BLaER1 treated with 17β-estradiol and CSF1 and Interleukin-3, amounts not matched to agents 10 nM and 100 nM (cell line): ENCODE results near the gene LGALS1.
A peak's percentile ranks its signal among the peaks of the same experiment; 100 is the strongest.
"Not testable (repeated sequence)": the region's sequence is repeated elsewhere in the genome, so short reads cannot be mapped to it uniquely, and the experiment has no call there.

Source experiments
- H3K27ac ChIP-seq, 11 experiments: shearing (Covaris generic); formaldehyde crosslinking; 2 replicates each; pipeline ENCODE4 v1.8.1; 2022
- H3K27me3 ChIP-seq, 11 experiments: shearing (Covaris generic); formaldehyde crosslinking; 2 replicates each; pipeline ENCODE4 v1.8.1; 2022
- H3K36me3 ChIP-seq, 11 experiments: shearing (Covaris generic); formaldehyde crosslinking; 2 replicates each; pipeline ENCODE4 v1.8.1; 2022
- H3K4me1 ChIP-seq, 10 experiments: shearing (Covaris generic); formaldehyde crosslinking; 2 replicates each; pipeline ENCODE4 v1.8.1; 2022
- H3K4me2 ChIP-seq, 11 experiments: shearing (Covaris generic); formaldehyde crosslinking; 2 replicates each; pipeline ENCODE4 v1.8.1; 2022
- H3K4me3 ChIP-seq, 10 experiments: shearing (Covaris generic); formaldehyde crosslinking; 2 replicates each; pipeline ENCODE4 v1.8.1; 2022
- H3K9ac ChIP-seq, 11 experiments: shearing (Covaris generic); formaldehyde crosslinking; 2 replicates each; pipeline ENCODE4 v1.8.1; 2022
- H3K9me3 ChIP-seq, 11 experiments: shearing (Covaris generic); formaldehyde crosslinking; replicated peaks in 1 of 11; 2 replicates each; pipeline ENCODE4 v1.8.1; 2022
- H4K20me1 ChIP-seq, 11 experiments: shearing (Covaris generic); formaldehyde crosslinking; 2 replicates each; pipeline ENCODE4 v1.8.1; 2022
- Cebpa-rat ChIP-seq, 11 experiments: shearing (Covaris generic); IDR thresholded peaks; 2 replicates each; pipeline ENCODE4 v1.8.1; 2022

The LGALS1 gene

GRCh38 chr22:37709445-37709765 is 34.0 kb downstream of the LGALS1 start:
- Histone ChIP-seq H3K4me2 (peak overlapping the region in 4 of 11 experiments; percentile 8 to 71 (median 66); a peak in 6 of 22 replicates), H3K27me3 (no peaks in the 10 kb centered on the region), H3K4me1 (peaks cover 16 to 46% (median 37%) of the 10 kb centered on the region in 10 experiments), H4K20me1 (no peaks in the 10 kb centered on the region; a peak in 1 of 22 replicates), H3K27ac (peak overlapping the region in 8 of 11 experiments; percentile 9 to 65 (median 55); a peak in 12 of 22 replicates), H3K9ac (peak overlapping the region in 7 of 11 experiments; percentile 26 to 63 (median 48); a peak in 7 of 22 replicates), H3K4me3 (no peak overlapping the region), H3K9me3 (no peaks in the 10 kb centered on the region), H3K36me3 (peaks cover 0 to 56% (median 23%) of the 10 kb centered on the region in 11 experiments; a peak in 14 of 22 replicates)
- no peak for TF ChIP-seq Cebpa-rat (IDR thresholded peaks at IDR 0.05)

- Histone ChIP-seq H3K4me2 (peak overlapping the region in 2 of 11 experiments; percentile 12 to 27; a peak in 2 of 22 replicates), H3K4me1 (peaks cover 29 to 55% (median 44%) of the 10 kb centered on the region in 10 experiments), H4K20me1 (no peaks in the 10 kb centered on the region; a peak in 1 of 22 replicates), H3K9ac (peak overlapping the region in 1 of 11 experiments; percentile 29; a peak in 1 of 22 replicates), H3K9me3 (no peaks in the 10 kb centered on the region), H3K27ac (peak overlapping the region in 1 of 11 experiments; percentile 19; a peak in 1 of 22 replicates), H3K4me3 (no peak overlapping the region), H3K36me3 (peaks cover 0 to 44% (median 23%) of the 10 kb centered on the region in 11 experiments; a peak in 14 of 22 replicates), H3K27me3 (no peaks in the 10 kb centered on the region)
- TF ChIP-seq Cebpa-rat (IDR thresholded peaks at IDR 0.05), result no peak
Observed at GRCh38 chr22:37710675-37711074, 35.2 kb downstream of the LGALS1 start.

- TF ChIP-seq Cebpa-rat (IDR thresholded peaks at IDR 0.05), result no peak
- Histone ChIP-seq H3K4me3 (no peak overlapping the region), H3K27ac (no peak overlapping the region), H3K9ac (no peak overlapping the region), H3K27me3 (no peaks in the 10 kb centered on the region), H3K9me3 (no peaks in the 10 kb centered on the region), H3K4me1 (peaks cover 37 to 63% (median 52%) of the 10 kb centered on the region in 10 experiments), H4K20me1 (no peaks in the 10 kb centered on the region; a peak in 1 of 22 replicates), H3K36me3 (peaks cover 0 to 36% (median 17%) of the 10 kb centered on the region in 11 experiments; a peak in 13 of 22 replicates), H3K4me2 (no peak overlapping the region)
Observed at GRCh38 chr22:37711490-37711889, 36.1 kb downstream of the LGALS1 start.

GRCh38 chr22:37713761-37714160 is 38.3 kb downstream of the LGALS1 start:
- Histone ChIP-seq H3K4me3 (no peak overlapping the region), H3K9ac (peak overlapping the region; percentile 1 to 73 (median 54); a peak in 18 of 22 replicates), H3K36me3 (peaks cover 0 to 35% (median 21%) of the 10 kb centered on the region in 11 experiments; a peak in 14 of 22 replicates), H3K4me2 (peak overlapping the region; percentile 41 to 94 (median 82); a peak in 21 of 22 replicates), H4K20me1 (no peaks in the 10 kb centered on the region; a peak in 1 of 22 replicates), H3K9me3 (peaks cover 0 to 10% (median 9%) of the 10 kb centered on the region in 11 experiments; a peak in 14 of 22 replicates), H3K27ac (peak overlapping the region in 9 of 11 experiments; percentile 26 to 98 (median 64); a peak in 17 of 22 replicates), H3K4me1 (peaks cover 37 to 70% (median 63%) of the 10 kb centered on the region in 10 experiments), H3K27me3 (no peaks in the 10 kb centered on the region)
- TF ChIP-seq Cebpa-rat (IDR thresholded peaks at IDR 0.05), result no peak

GRCh38 chr22:37714634-37715033 is 39.2 kb downstream of the LGALS1 start:
- peaks cover 29 to 72% (median 66%) of the 10 kb centered on the region in 10 experiments for H3K4me1 ChIP-seq
- peak overlapping the region in 9 of 11 experiments; percentile 69 to 94 (median 87); a peak in 16 of 22 replicates for H3K4me2 ChIP-seq
- H3K9me3 ChIP-seq, result peaks cover 0 to 10% (median 9%) of the 10 kb centered on the region in 11 experiments; a peak in 14 of 22 replicates
- H3K36me3 ChIP-seq, result peaks cover 0 to 29% (median 18%) of the 10 kb centered on the region in 11 experiments; a peak in 15 of 22 replicates
- H3K27ac ChIP-seq, result peak overlapping the region in 4 of 11 experiments; percentile 92 to 98 (median 94); a peak in 7 of 22 replicates
- no peak for TF ChIP-seq Cebpa-rat (IDR thresholded peaks at IDR 0.05)
- no peak overlapping the region for H3K4me3 ChIP-seq
- no peaks in the 10 kb centered on the region for H3K27me3 ChIP-seq
- H4K20me1 ChIP-seq, result no peaks in the 10 kb centered on the region; a peak in 1 of 22 replicates
- no peak overlapping the region for H3K9ac ChIP-seq

- Histone ChIP-seq H4K20me1 (no peaks in the 10 kb centered on the region), H3K27me3 (no peaks in the 10 kb centered on the region), H3K36me3 (peaks cover 0 to 20% (median 9%) of the 10 kb centered on the region in 11 experiments; a peak in 13 of 22 replicates), H3K9me3 (peaks cover 0 to 10% (median 9%) of the 10 kb centered on the region in 11 experiments; a peak in 14 of 22 replicates), H3K4me1 (peaks cover 29 to 63% (median 60%) of the 10 kb centered on the region in 10 experiments), H3K4me2 (peak overlapping the region; percentile 46 to 94 (median 82)), H3K4me3 (no peak overlapping the region; a peak in 1 of 20 replicates), H3K27ac (peak overlapping the region in 9 of 11 experiments; percentile 75 to 98 (median 88); a peak in 18 of 22 replicates), H3K9ac (peak overlapping the region in 9 of 11 experiments; percentile 58 to 82 (median 76); a peak in 15 of 22 replicates)
- no peak for TF ChIP-seq Cebpa-rat (IDR thresholded peaks at IDR 0.05)
Observed at GRCh38 chr22:37715760-37716159, 40.3 kb downstream of the LGALS1 start.

GRCh38 chr22:37716708-37717107 is 41.3 kb downstream of the LGALS1 start:
- peak in 9 of 11 experiments; percentile 66 to 99 (median 90); a peak in 16 of 22 replicates for TF ChIP-seq Cebpa-rat (IDR thresholded peaks at IDR 0.05)

GRCh38 chr22:37717235-37717634 is 41.8 kb downstream of the LGALS1 start:
- Histone ChIP-seq H3K27ac (peak overlapping the region in 10 of 11 experiments; percentile 33 to 98 (median 88); a peak in 19 of 22 replicates), H3K4me3 (peak overlapping the region in 8 of 10 experiments; percentile 10 to 61 (median 48); a peak in 15 of 20 replicates), H3K9ac (peak overlapping the region; percentile 8 to 82 (median 75); a peak in 19 of 22 replicates), H3K4me1 (peaks cover 29 to 63% (median 58%) of the 10 kb centered on the region in 10 experiments), H3K4me2 (peak overlapping the region; percentile 46 to 94 (median 82)), H3K36me3 (peaks cover 0 to 26% (median 10%) of the 10 kb centered on the region in 11 experiments; a peak in 13 of 22 replicates)
- H4K20me1 ChIP-seq, H3K27me3 ChIP-seq, H3K9me3 ChIP-seq: not testable (repeated sequence)

More at GRCh38 chr22:37716708-37717107, 41.3 kb downstream of the LGALS1 start:
- Histone ChIP-seq H3K4me3 (peak overlapping the region in 8 of 10 experiments; percentile 10 to 61 (median 48); a peak in 15 of 20 replicates), H3K9me3 (peaks cover 0 to 10% (median 9%) of the 10 kb centered on the region in 11 experiments; a peak in 14 of 22 replicates), H3K27me3 (no peaks in the 10 kb centered on the region), H3K36me3 (peaks cover 0 to 26% (median 7%) of the 10 kb centered on the region in 11 experiments; a peak in 13 of 22 replicates), H3K4me1 (peaks cover 29 to 63% (median 58%) of the 10 kb centered on the region in 10 experiments), H3K9ac (peak overlapping the region; percentile 8 to 82 (median 75); a peak in 19 of 22 replicates), H3K27ac (peak overlapping the region in 10 of 11 experiments; percentile 33 to 98 (median 88); a peak in 19 of 22 replicates), H4K20me1 (no peaks in the 10 kb centered on the region), H3K4me2 (peak overlapping the region; percentile 46 to 94 (median 82))

- Histone ChIP-seq H3K4me1 (peaks cover 29 to 62% (median 57%) of the 10 kb centered on the region in 10 experiments), H3K27ac (peak overlapping the region in 8 of 11 experiments; percentile 87 to 98 (median 90); a peak in 16 of 22 replicates), H3K36me3 (peaks cover 2 to 29% (median 13%) of the 10 kb centered on the region in 11 experiments; a peak in 16 of 22 replicates), H3K4me3 (peak overlapping the region in 4 of 10 experiments; percentile 22 to 48 (median 48); a peak in 3 of 20 replicates), H3K9ac (peak overlapping the region in 5 of 11 experiments; percentile 70 to 82 (median 81); a peak in 7 of 22 replicates), H3K9me3 (peaks cover 0 to 12% (median 9%) of the 10 kb centered on the region in 11 experiments; a peak in 15 of 22 replicates), H3K4me2 (peak overlapping the region in 9 of 11 experiments; percentile 71 to 94 (median 82); a peak in 16 of 22 replicates)
- not testable (repeated sequence) for H3K27me3 ChIP-seq, H4K20me1 ChIP-seq
Observed at GRCh38 chr22:37717746-37718305, 42.4 kb downstream of the LGALS1 start.
